Measurements from ENCODE around the gene ABCA2. TPM values are rescaled to one million over a fixed set of nuclear protein-coding genes. Genes with fewer than 3 reads are reported as not detected.

Gene ABCA2
- total RNA-seq, 1 experiment from 2014 or later, result 21.7 TPM

DNA sequence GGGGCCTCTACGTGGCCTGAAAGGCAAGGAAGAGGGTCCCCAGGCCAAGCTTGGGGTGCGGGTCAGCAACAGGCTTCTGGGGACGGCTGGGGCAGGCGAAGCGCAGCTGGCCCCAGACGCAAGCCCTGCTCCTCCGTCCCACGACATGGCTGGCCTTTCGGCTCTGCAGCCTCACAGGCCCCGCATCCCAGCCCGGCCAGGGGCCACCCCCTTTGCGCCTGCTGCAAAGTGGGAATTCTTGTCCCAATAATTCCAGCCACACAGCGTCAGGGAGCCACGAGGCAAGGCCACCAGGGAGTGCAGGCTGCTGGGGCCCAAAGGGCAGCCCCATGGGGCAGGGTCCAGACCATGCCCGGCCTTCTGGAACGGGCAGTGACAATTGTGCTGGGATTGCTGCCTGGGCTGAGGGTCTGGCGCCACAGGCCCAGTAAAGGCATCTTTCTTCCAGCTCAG lies 26.9 kb upstream of the ABCA2 start:
- Mint-ChIP-seq H3K27ac (ENCODE audit: low read depth, unreplicated experiment) (no peak overlapping the region), H3K4me3 (ENCODE audit: unreplicated experiment) (peak overlapping the region; percentile 61), H3K9me3 (ENCODE audit: unreplicated experiment) (no peaks in the 10 kb centered on the region), H3K4me1 (ENCODE audit: insufficient read depth, unreplicated experiment) (peaks cover 7% of the 10 kb centered on the region), H3K36me3 (ENCODE audit: insufficient read depth, unreplicated experiment) (no peaks in the 10 kb centered on the region), H3K27me3 (ENCODE audit: insufficient read depth, unreplicated experiment) (no peaks in the 10 kb centered on the region)
- ChIA-PET POLR2A (interaction anchor here (1.6 to 2.5 kb wide), 3 partner anchors 8 to 186 kb away, joined by 4 to 14 read pairs (median 11); partner anchors contain the start of genes MAN1B1 and TUBB4B), CTCF (interaction anchor here (1.2 to 2.1 kb wide), 4 partner anchors 8 to 26 kb away, joined by 4 to 27 read pairs (median 14); partner anchors contain the start of gene NPDC1)
- BruUV-seq (replicated peaks), result no TSS peak
- intact Hi-C loops (cut with micrococcal nuclease), result no loop called here
- DNase-seq (ENCODE audit: unreplicated experiment), result no peak
- no peak for TF ChIP-seq CTCF (IDR thresholded peaks at IDR 0.05; ENCODE audit: unreplicated experiment)

DNA sequence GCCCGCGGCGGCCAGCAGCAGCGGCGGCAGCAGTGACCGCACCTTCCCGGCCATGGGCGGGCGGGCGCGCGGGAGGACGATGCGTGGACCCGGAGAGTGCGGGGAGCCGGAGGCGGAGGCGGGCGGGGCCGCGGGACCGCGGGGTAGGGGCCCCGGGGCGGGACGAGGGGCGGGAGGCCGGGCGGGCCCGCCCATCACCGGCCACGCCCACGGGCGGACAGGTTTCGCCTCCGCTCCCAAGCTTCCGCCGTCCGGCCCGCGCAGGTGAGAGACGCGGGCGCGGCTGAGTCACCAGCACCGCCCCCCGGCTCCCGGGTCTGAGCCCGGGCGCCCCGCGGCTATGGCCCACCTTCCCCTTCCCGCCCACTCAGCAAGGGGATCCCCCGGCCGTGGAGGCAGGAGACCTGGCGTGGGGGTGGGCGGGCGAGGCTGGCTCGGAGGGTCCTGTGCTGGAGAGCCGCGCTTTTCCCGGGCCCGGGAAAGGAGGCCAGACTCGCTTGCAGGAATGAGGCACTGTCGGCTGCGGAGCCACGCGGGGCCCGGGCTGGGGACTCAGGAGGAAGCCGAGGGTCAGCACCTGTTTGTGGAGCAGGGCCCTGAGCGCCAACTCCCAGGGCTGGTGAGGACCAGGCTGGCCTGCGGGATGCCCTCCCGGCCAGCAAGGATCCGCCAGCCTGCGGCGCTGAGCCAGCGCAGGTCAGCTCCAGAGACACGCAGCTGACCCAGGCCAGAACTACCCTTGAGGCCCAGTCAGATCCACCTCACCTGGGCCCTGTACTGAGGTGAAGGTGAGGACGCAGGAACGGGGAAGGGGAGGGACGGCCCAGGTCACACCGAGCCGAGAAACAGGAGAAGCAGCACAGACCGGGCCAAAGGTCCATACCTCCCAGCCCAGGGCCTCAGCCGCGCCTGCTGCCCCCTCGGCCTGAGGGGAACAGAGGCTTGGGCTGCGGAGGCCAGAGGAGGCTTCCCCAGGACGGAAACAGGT lies 26.2 kb upstream of the ABCA2 start, which contains the start of gene ENTPD2:
Gene ENTPD2 (minus strand): TSS at position 118 of the 988 bp plus-strand sequence. CDS start 64 bp downstream, at position 54.
- peak within 1 kb of the TSS; percentile 61 for H3K4me3 Mint-ChIP-seq (ENCODE audit: unreplicated experiment)
- BruUV-seq (replicated peaks), result no TSS peak
- POLR2A ChIA-PET, result interaction anchor here (1.0 kb wide), 1 partner anchor 78 kb away, joined by 3 read pairs; no protein-coding TSS in a partner anchor
- no peaks in the 10 kb centered on the region for H3K36me3 Mint-ChIP-seq (ENCODE audit: insufficient read depth, unreplicated experiment)
- no peak within 1 kb of the TSS for H3K27ac Mint-ChIP-seq (ENCODE audit: low read depth, unreplicated experiment)
- no peak for TF ChIP-seq CTCF (IDR thresholded peaks at IDR 0.05; ENCODE audit: unreplicated experiment)
- no peaks in the 10 kb centered on the region for H3K9me3 Mint-ChIP-seq (ENCODE audit: unreplicated experiment)
- CTCF ChIA-PET, result interaction anchor here (0.5 to 1.9 kb wide), 2 partner anchors 11 to 53 kb away, joined by 5 to 27 read pairs; no protein-coding TSS in a partner anchor
- intact Hi-C loops (cut with micrococcal nuclease), result no loop called here
- DNase-seq (ENCODE audit: unreplicated experiment), result peak; percentile 82
- no peaks in the 10 kb centered on the region for H3K27me3 Mint-ChIP-seq (ENCODE audit: insufficient read depth, unreplicated experiment)
- H3K4me1 Mint-ChIP-seq (ENCODE audit: insufficient read depth, unreplicated experiment), result peaks cover 7% of the 10 kb centered on the region

GRCh38 chr9:137052998-137053943 lies 25.2 kb upstream of the ABCA2 start:
- Mint-ChIP-seq H3K27ac (ENCODE audit: low read depth, unreplicated experiment) (no peak overlapping the region), H3K9me3 (ENCODE audit: unreplicated experiment) (no peaks in the 10 kb centered on the region), H3K4me1 (ENCODE audit: insufficient read depth, unreplicated experiment) (peaks cover 7% of the 10 kb centered on the region), H3K36me3 (ENCODE audit: insufficient read depth, unreplicated experiment) (no peaks in the 10 kb centered on the region), H3K27me3 (ENCODE audit: insufficient read depth, unreplicated experiment) (no peaks in the 10 kb centered on the region), H3K4me3 (ENCODE audit: unreplicated experiment) (peak overlapping the region; percentile 61)
- ChIA-PET CTCF (interaction anchor here (0.5 to 1.8 kb wide), 5 partner anchors 10 to 261 kb away, joined by 3 to 18 read pairs (median 5); no protein-coding TSS in a partner anchor), POLR2A (interaction anchor here (0.8 to 1.0 kb wide), 3 partner anchors 15 to 79 kb away, joined by 3 to 4 read pairs (median 3); no protein-coding TSS in a partner anchor)
- intact Hi-C loops (cut with micrococcal nuclease), result no loop called here
- no TSS peak for BruUV-seq (replicated peaks)
- no peak for TF ChIP-seq CTCF (IDR thresholded peaks at IDR 0.05; ENCODE audit: unreplicated experiment)
- DNase-seq (ENCODE audit: unreplicated experiment), result no peak

Data from MCF 10A (cell line).